Suppressor macrophage (primary cell): ENCODE results near the gene KIF4A.
"Not testable (repeated sequence)": the region's sequence is repeated elsewhere in the genome, so short reads cannot be mapped to it uniquely, and the experiment has no call there.

Source experiments
- DNase-seq, 4 experiments: peaks; one replicate each; pipeline ENCODE4 v3.0.0-alpha.2; 2020 to 2022
- total RNA-seq, 17 experiments: gene quantifications; one replicate each; lab custom pipeline; 2026; ENCODE audit warnings: mixed read lengths in 6 of 17, inconsistent platforms in 3 of 17; lab: John Stamatoyannopoulos, UW

Gene KIF4A
- 3.3 to 34.0 (median 14.8) reads per million in 17 experiments for total RNA-seq

- peak; percentile 86 to 93 (median 90) for DNase-seq
Measured at GRCh38 chrX:70289793-70290770, at the start of gene KIF4A, which contains the start of gene PDZD11. Gene KIF4A, plus strand, starts transcription at chrX:70290104. Its CDS starts 355 bp downstream, at chrX:70290459. Gene PDZD11, minus strand, starts transcription at chrX:70289927. Its CDS starts 586 bp downstream, at chrX:70289341.

GRCh38 chrX:70240751-70241150, 49.2 kb upstream of the KIF4A start:
- no peak for DNase-seq

- no peak for DNase-seq
Measured at GRCh38 chrX:70241501-70241900, 48.4 kb upstream of the KIF4A start.

- not testable (repeated sequence) for DNase-seq
Measured at GRCh38 chrX:70243601-70244000, 46.3 kb upstream of the KIF4A start.

- DNase-seq: no peak
Measured at GRCh38 chrX:70244881-70245280, 45.0 kb upstream of the KIF4A start.

GRCh38 chrX:70247252-70247651, 42.7 kb upstream of the KIF4A start:
- no peak for DNase-seq

GRCh38 chrX:70252491-70252890, 37.4 kb upstream of the KIF4A start:
- no peak for DNase-seq

GRCh38 chrX:70253377-70254062, 36.4 kb upstream of the KIF4A start:
- no peak for DNase-seq

GRCh38 chrX:70254063-70254400, 35.9 kb upstream of the KIF4A start:
- no peak for DNase-seq

- DNase-seq: no peak
Measured at GRCh38 chrX:70254909-70255308, 35.0 kb upstream of the KIF4A start.

GRCh38 chrX:70255452-70255851, 34.5 kb upstream of the KIF4A start:
- DNase-seq: no peak

- DNase-seq: peak in 1 of 4 experiments; percentile 2
Measured at GRCh38 chrX:70257423-70258288, 32.2 kb upstream of the KIF4A start.

- DNase-seq: no peak
Measured at GRCh38 chrX:70260104-70260503, 29.8 kb upstream of the KIF4A start, which contains the start of gene P2RY4. Gene P2RY4, minus strand, starts transcription at chrX:70260204. Its CDS starts 580 bp downstream, at chrX:70259624.

GRCh38 chrX:70262952-70263567, 26.8 kb upstream of the KIF4A start:
- DNase-seq: peak in 2 of 4 experiments; percentile 13 to 24

GRCh38 chrX:70264784-70265183, 25.1 kb upstream of the KIF4A start:
- DNase-seq: no peak

GRCh38 chrX:70268034-70268433, 21.9 kb upstream of the KIF4A start, which contains the start of gene ARR3:
Gene ARR3, plus strand, starts transcription at chrX:70268334. Its CDS starts 1,052 bp downstream, at chrX:70269386.
- no peak for DNase-seq

- not testable (repeated sequence) for DNase-seq
Measured at GRCh38 chrX:70274029-70274428, 15.9 kb upstream of the KIF4A start.

GRCh38 chrX:70279081-70279480, 10.8 kb upstream of the KIF4A start:
- DNase-seq: no peak

GRCh38 chrX:70280573-70280972, 9.3 kb upstream of the KIF4A start:
- DNase-seq: no peak

- DNase-seq: no peak
Measured at GRCh38 chrX:70281951-70282350, 8.0 kb upstream of the KIF4A start, which contains the start of gene RAB41. Gene RAB41, plus strand, starts transcription at chrX:70282172. Its CDS starts 46 bp downstream, at chrX:70282218.

- no peak for DNase-seq
Measured at GRCh38 chrX:70289168-70289792, 624 bp upstream of the KIF4A start.
